Activated CD4-positive, alpha-beta T cell treated with anti-CD3 and anti-CD28 coated beads, Interleukin-2, amount 10 ng/mL, durations not matched to agents 24 days and 14 days (primary cell): ENCODE results near the gene SYNGR4. TPM values are rescaled to one million over a fixed set of nuclear protein-coding genes. Genes with fewer than 3 reads are reported as not detected.

Experiments used
- DNase-seq: peaks from one replicate; pipeline ENCODE4 v3.0.0; 2022
- H3K27ac Mint-ChIP-seq: one replicate; pipeline ENCODE4 v1.8.0; 2022; ENCODE audit warnings: mild to moderate bottlenecking, mixed read lengths
- H3K27me3 Mint-ChIP-seq: one replicate; pipeline ENCODE4 v1.8.0; 2022; ENCODE audit warnings: mixed read lengths
- H3K36me3 Mint-ChIP-seq: one replicate; pipeline ENCODE4 v1.8.0; 2022; ENCODE audit warnings: low read depth, mild to moderate bottlenecking, mixed read lengths
- H3K4me1 Mint-ChIP-seq: one replicate; pipeline ENCODE4 v1.8.0; 2021; ENCODE audit warnings: mixed read lengths
- H3K4me3 Mint-ChIP-seq: one replicate; pipeline ENCODE4 v1.8.0; 2022; ENCODE audit warnings: mild to moderate bottlenecking, moderate library complexity, mixed read lengths
- H3K9me3 Mint-ChIP-seq: one replicate; pipeline ENCODE4 v1.8.0; 2021; ENCODE audit warnings: mixed read lengths
- intact Hi-C: fragments of 100-400 bp; cut with micrococcal nuclease; formaldehyde crosslinking; loops from one replicate; pipeline ENCODE4 v1.15.1; 2023
- total RNA-seq: library from RNA; stranded (reverse); gene quantifications from 2 replicates; pipeline ENCODE4 v1.2.3, GENCODE V29; 2022

SYNGR4 gene
- total RNA-seq, 1 donor from 2014 or later = not detected

DNA sequence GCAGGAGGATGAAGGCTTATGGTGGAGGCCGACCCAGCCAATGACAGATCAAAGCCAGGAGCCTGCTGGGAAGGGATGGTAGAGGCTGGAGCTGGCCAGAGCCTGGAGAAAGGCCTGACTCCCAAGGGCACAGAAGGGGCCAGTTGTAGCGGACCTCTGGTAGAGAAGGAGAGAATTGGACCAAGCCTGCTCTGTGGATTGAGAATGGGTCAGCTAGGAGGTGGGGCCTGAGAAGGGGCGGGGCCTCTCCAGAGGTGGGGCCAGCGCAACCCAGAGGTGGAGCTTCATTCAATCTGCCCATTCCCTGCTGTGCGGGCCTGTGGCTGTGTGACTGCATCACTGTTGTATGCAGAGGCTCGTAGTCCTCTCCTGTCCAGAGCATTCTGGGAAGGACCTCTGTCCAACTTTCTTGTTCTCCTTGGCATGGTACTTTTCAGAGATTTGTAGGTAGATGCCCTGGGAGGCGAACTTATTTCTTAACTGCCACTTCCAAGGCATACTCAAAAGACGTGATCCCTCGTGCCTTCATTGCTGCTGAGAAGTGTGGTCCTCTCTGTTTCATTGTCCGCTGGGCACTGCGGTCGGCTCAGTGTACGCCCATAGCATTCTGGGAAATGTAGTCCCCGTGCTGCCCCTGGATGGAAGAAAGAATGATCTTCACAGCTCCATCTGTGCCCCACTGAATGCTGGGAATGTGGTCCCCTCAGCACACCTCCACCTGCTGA lies 36.0 kb downstream of the SYNGR4 start:
- Mint-ChIP-seq H3K36me3 (peaks cover 6% of the 10 kb centered on the region), H3K9me3 (peaks cover 3% of the 10 kb centered on the region), H3K4me1 (peaks cover 32% of the 10 kb centered on the region), H3K27me3 (peaks cover 24% of the 10 kb centered on the region), H3K4me3 (no peak overlapping the region), H3K27ac (no peak overlapping the region)
- intact Hi-C loops = no loop called here
- DNase-seq = peak; percentile 78

- DNase-seq = no peak
- intact Hi-C loops = no loop called here
Measured at GRCh38 chr19:48401287-48401686, 37.1 kb downstream of the SYNGR4 start.

GRCh38 chr19:48403606-48404005 lies 39.4 kb downstream of the SYNGR4 start:
- H3K27me3 Mint-ChIP-seq = peaks cover 11% of the 10 kb centered on the region
- no peaks in the 10 kb centered on the region for H3K36me3 Mint-ChIP-seq
- H3K9me3 Mint-ChIP-seq = peaks cover 3% of the 10 kb centered on the region
- intact Hi-C loops = no loop called here
- peak; percentile 85 for DNase-seq
- no peak overlapping the region for H3K27ac Mint-ChIP-seq
- H3K4me1 Mint-ChIP-seq = peaks cover 19% of the 10 kb centered on the region
- no peak overlapping the region for H3K4me3 Mint-ChIP-seq

More at GRCh38 chr19:48401287-48401686, 37.1 kb downstream of the SYNGR4 start:
- Mint-ChIP-seq H3K4me3 (no peak overlapping the region), H3K27me3 (peaks cover 16% of the 10 kb centered on the region), H3K36me3 (peaks cover 6% of the 10 kb centered on the region), H3K9me3 (peaks cover 3% of the 10 kb centered on the region), H3K4me1 (peaks cover 29% of the 10 kb centered on the region), H3K27ac (no peak overlapping the region)

GRCh38 chr19:48405010-48405659 lies 41.0 kb downstream of the SYNGR4 start:
- peaks cover 6% of the 10 kb centered on the region for H3K4me1 Mint-ChIP-seq
- no peaks in the 10 kb centered on the region for H3K9me3 Mint-ChIP-seq
- intact Hi-C loops = no loop called here
- no peak overlapping the region for H3K4me3 Mint-ChIP-seq
- no peaks in the 10 kb centered on the region for H3K36me3 Mint-ChIP-seq
- H3K27me3 Mint-ChIP-seq = peaks cover 13% of the 10 kb centered on the region
- no peak for DNase-seq
- H3K27ac Mint-ChIP-seq = no peak overlapping the region

- DNase-seq = no peak
- H3K4me1 Mint-ChIP-seq = peaks cover 4% of the 10 kb centered on the region
- peaks cover 13% of the 10 kb centered on the region for H3K27me3 Mint-ChIP-seq
- intact Hi-C loops = no loop called here
- no peak overlapping the region for H3K4me3 Mint-ChIP-seq
- H3K27ac Mint-ChIP-seq = no peak overlapping the region
- H3K36me3 Mint-ChIP-seq = no peaks in the 10 kb centered on the region
- H3K9me3 Mint-ChIP-seq = no peaks in the 10 kb centered on the region
Measured at GRCh38 chr19:48405850-48406249, 41.7 kb downstream of the SYNGR4 start.

DNA sequence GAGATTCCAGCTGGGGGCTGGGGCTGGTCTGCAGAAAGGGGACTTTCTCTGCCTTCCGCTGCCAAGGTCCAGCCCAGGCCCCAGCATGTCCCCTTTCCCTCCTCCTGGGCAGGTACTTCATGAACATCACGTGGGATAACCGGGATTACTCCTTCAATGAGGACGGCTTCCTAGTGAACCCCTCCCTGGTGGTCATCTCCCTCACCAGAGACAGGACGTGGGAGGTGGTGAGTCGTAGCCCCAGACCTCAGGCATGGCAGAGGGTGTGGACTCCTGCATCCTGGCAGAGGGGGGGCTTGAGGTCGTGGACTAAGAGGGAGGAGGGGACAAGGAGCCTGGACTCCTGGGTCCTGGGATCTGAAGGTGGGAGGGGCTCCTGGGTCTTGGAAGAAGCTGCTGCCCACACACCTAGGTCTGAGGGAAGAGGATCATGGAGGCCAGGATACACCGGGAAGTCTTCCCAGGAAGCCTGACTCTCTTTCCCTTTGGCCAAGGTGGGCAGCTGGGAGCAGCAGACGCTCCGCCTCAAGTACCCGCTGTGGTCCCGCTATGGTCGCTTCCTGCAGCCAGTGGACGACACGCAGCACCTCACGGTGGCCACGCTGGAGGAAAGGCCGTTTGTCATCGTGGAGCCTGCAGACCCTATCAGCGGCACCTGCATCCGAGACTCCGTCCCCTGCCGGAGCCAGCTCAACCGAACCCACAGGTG lies 49.9 kb downstream of the SYNGR4 start:
- Mint-ChIP-seq H3K27me3 (peaks cover 21% of the 10 kb centered on the region), H3K4me3 (peak overlapping the region; percentile 32), H3K36me3 (no peaks in the 10 kb centered on the region), H3K9me3 (no peaks in the 10 kb centered on the region), H3K4me1 (peaks cover 27% of the 10 kb centered on the region), H3K27ac (no peak overlapping the region)
- intact Hi-C loops = no loop called here
- no peak for DNase-seq

DNA sequence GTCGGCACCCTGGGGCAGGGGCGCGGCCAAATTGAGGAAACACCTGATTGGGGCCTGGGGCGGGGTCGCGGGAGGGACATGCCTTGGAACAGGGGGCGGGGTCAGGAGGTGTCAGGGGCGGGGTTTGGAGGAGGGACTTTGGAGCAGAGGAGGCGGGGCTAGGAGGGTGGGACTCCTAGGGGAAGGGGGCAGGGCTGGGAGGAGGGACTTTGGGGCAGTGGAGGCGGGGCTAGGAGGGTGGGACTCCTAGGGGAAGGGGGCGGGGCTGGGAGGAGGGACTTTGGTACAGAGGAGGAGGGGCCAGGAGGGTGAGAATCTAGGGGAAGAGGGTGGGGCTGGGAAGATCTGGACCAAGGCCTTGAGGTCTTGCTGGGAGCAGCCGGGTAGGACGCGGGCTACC lies 51.2 kb downstream of the SYNGR4 start:
- no peak overlapping the region for H3K27ac Mint-ChIP-seq
- peaks cover 21% of the 10 kb centered on the region for H3K27me3 Mint-ChIP-seq
- H3K4me3 Mint-ChIP-seq = peak overlapping the region; percentile 66
- peak; percentile 89 for DNase-seq
- peaks cover 29% of the 10 kb centered on the region for H3K4me1 Mint-ChIP-seq
- intact Hi-C loops = loop anchor here (1.0 kb wide), 1 partner anchor 16 kb away; no protein-coding TSS in a partner anchor
- H3K9me3 Mint-ChIP-seq = no peaks in the 10 kb centered on the region
- no peaks in the 10 kb centered on the region for H3K36me3 Mint-ChIP-seq

DNA sequence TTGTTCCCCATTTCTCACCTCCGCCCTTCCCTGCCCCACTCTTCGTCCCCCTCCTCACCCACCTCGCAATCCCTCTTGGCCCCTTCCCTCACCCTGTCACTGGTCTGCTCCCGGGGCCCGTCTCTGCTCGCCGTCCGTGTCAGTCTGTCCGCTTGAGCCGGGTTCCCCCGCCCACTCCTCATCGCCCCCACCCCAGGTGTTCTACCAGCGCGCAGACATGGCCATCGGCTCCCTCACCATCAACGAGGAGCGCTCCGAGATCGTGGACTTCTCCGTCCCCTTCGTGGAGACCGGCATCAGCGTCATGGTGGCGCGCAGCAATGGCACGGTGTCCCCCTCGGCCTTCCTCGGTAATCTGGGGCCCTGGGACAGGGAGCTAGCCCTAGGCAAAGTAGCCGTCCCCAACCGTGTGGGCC lies 51.6 kb downstream of the SYNGR4 start:
- intact Hi-C loops = loop anchor here (1.0 kb wide), 1 partner anchor 17 kb away; no protein-coding TSS in a partner anchor

DNA sequence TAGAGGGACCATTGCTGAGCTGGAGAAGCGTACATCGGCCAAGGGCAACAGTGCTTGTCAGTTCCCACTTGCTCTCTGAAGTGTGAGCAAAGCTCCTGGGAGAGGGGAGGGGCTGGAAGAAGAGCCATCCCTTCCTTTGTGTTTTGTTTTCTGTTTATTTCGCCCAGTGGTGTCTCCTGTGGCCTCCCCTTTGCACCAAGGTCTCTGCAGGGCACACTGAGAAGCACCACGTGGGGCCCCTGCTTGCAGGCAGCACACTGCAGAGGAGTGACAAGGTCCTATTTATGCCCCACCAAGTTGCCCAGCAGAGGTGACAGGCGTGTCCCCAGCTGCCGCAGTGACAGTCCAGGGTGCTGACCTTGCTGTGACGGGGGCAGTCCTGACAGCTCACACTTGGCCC lies 53.3 kb downstream of the SYNGR4 start:
- Mint-ChIP-seq H3K4me1 (peaks cover 29% of the 10 kb centered on the region), H3K4me3 (no peak overlapping the region), H3K36me3 (no peaks in the 10 kb centered on the region), H3K27ac (no peak overlapping the region), H3K9me3 (no peaks in the 10 kb centered on the region), H3K27me3 (peaks cover 21% of the 10 kb centered on the region)
- DNase-seq = no peak
- intact Hi-C loops = no loop called here

More for the DNA sequence above, 51.6 kb downstream of the SYNGR4 start:
- Mint-ChIP-seq H3K36me3 (no peaks in the 10 kb centered on the region), H3K4me1 (peaks cover 29% of the 10 kb centered on the region), H3K4me3 (peak overlapping the region; percentile 66), H3K27me3 (peaks cover 21% of the 10 kb centered on the region), H3K9me3 (no peaks in the 10 kb centered on the region), H3K27ac (no peak overlapping the region)
- DNase-seq = no peak

DNA sequence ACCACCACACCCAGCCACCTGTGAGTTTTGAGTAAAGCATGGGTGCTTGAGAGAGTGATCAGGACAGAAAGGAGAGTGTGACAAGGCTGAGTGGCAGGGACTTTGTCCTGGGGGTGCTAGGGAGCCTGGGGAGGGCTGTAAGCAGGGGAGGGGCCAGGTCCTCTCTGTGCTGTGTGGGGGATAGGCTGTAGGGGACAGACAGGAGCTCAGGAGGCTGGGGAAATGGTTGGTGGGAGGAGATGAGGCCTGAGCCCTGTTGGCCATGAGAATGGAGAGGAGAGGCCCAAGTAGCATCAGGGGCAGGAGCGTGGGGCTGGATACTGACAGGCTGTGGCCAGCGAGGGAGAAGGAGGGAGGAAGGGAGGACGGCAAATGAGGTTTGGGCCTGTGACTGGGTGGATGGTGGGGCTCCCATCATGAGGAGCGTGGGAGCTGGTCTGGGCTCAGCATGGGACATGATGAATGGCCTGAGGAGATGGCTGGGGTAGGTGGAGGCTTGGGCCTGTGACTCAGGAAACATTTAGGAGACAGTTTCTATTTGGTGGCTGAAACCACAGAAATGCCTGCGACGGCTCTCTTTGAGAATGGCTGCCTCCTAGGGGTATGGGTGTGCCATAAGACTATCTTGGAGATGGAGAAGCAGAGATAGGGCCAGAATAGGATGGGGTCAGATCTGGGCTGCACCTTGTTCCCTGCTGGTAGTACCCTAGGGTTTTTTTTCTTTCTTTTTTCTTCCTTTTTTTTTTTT lies 54.3 kb downstream of the SYNGR4 start:
- Mint-ChIP-seq H3K4me3 (peak overlapping the region; percentile 59), H3K36me3 (no peaks in the 10 kb centered on the region), H3K27ac (peak overlapping the region; percentile 83), H3K9me3 (no peaks in the 10 kb centered on the region), H3K27me3 (peaks cover 19% of the 10 kb centered on the region), H3K4me1 (peaks cover 29% of the 10 kb centered on the region)
- DNase-seq = peak; percentile 68
- intact Hi-C loops = loop anchor here (1.0 to 2.0 kb wide), 2 partner anchors 26 to 54 kb away; partner anchors contain the start of genes GRWD1 and SYNGR4

DNA sequence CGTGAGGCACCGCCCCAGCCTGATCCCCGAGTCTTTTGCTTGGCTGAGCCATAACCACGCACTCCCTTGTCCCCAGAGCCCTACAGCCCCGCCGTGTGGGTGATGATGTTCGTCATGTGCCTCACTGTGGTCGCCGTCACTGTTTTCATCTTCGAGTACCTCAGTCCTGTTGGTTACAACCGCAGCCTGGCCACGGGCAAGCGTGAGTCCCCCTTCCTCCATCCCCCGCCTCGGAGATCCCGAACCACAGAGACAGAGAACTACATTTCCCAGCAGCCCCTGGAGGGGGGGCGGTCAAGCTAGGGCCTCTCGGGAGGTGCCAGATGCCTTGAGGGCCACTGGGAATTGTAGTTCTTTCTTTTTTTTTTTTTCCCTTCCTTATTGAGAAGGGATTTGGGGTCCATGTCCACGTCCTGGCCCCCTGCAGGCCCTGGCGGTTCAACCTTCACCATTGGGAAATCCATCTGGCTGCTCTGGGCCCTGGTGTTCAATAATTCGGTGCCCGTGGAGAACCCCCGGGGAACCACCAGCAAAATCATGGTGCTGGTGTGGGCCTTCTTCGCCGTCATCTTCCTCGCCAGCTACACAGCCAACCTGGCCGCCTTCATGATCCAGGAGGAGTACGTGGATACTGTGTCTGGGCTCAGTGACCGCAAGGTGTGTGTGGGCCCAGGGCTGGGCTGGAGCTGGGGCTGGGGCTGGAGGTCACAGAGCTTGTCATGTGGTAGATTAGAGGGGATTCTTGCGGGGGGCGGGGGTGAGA lies 55.2 kb downstream of the SYNGR4 start:
- Mint-ChIP-seq H3K4me1 (peaks cover 24% of the 10 kb centered on the region), H3K36me3 (no peaks in the 10 kb centered on the region), H3K27me3 (peaks cover 13% of the 10 kb centered on the region), H3K9me3 (no peaks in the 10 kb centered on the region), H3K4me3 (peak overlapping the region; percentile 59), H3K27ac (peak overlapping the region; percentile 83)
- DNase-seq = peak; percentile 92
- intact Hi-C loops = loop anchor here (1.0 to 2.0 kb wide), 2 partner anchors 25 to 55 kb away; partner anchors contain the start of genes GRWD1 and SYNGR4

DNA sequence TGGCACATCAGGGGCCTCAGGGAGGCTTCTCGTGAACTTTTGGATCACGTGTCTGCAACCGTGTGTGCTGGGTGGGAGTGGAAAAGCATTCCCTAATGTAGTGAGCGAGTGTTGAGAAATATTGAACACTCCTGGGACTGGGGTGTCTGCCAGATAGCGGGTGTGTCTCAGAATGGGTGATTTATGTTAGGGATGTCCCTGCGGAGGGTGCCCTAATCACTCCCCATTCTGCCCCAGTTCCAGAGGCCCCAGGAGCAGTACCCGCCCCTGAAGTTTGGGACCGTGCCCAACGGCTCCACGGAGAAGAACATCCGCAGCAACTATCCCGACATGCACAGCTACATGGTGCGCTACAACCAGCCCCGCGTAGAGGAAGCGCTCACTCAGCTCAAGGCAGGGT lies 57.4 kb downstream of the SYNGR4 start:
- intact Hi-C loops = no loop called here
- no peak for DNase-seq
- Mint-ChIP-seq H3K36me3 (no peaks in the 10 kb centered on the region), H3K4me3 (no peak overlapping the region), H3K9me3 (no peaks in the 10 kb centered on the region), H3K27me3 (peaks cover 2% of the 10 kb centered on the region), H3K27ac (no peak overlapping the region), H3K4me1 (peaks cover 19% of the 10 kb centered on the region)
